Right lung (tissue), 5 donors: ENCODE results near the gene ELAVL1. TPM values are rescaled to one million over a fixed set of nuclear protein-coding genes. Genes with fewer than 3 reads are reported as not detected.
A peak's percentile ranks its signal among the peaks of the same experiment; 100 is the strongest.

Experiments used
- DNase-seq, 2 donors: peaks; one replicate each; pipeline ENCODE4 v3.0.0-alpha.2; 2013
- polyA plus RNA-seq, 5 donors: library from polyadenylated mRNA; unstranded; fragments of 120-200 nt; gene quantifications; one replicate each; pipeline versions ENCODE4 v1.2.1 to v1.2.3, GENCODE V29; 2013; ENCODE audit warnings: inconsistent platforms in 1 of 5, low replicate concordance in 1 of 5; ENCODE audit not compliant: insufficient read length in 5 of 5, insufficient read depth in 1 of 5

The ELAVL1 gene
- polyA plus RNA-seq, 5 donors: 61.2 to 70.9 (median 66.1) TPM

DNA sequence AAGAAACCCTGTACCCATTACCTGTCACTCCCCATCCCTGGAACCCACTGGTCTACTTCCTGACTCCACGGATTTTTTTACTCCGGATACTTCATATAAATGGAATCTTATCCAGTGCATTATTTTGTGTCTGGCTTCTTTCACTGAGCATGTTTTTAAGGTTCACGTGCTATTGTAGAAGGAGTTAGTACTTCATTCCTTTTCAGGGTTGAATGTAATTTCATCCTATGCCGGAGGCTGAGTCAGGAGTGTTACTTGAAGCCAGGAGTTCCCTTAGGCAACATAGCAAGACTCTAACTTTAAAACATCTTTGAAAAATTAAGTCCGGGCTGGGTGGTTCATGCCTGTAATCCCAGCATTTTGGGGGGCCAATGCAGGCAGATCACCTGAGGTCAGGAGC lies 17.9 kb upstream of the ELAVL1 start:
- no peak for DNase-seq

DNA sequence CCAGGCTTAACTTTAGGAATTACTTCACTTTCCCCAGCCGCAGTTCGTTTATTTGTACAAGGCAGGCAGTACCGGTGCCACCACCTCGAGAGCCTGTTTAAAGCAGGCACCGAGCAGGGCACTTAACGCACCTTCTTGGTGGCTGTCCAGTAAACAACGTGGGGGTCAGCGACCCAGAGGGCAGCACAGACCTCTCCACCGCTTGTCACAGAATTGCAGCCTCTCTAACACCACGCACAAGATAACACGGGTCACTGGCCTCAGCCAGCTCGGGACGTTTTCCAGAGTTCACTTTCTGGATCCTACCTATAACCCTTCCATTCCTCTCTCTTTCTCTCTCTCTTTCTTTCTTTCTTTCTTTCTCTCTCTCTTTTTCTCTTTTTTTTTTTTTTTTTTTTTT lies 16.8 kb upstream of the ELAVL1 start:
- DNase-seq: no peak

- DNase-seq: no peak
These were observed 15.9 kb upstream of the ELAVL1 start for GRCh38 chr19:8021374-8021773.

GRCh38 chr19:8020681-8021080 lies 15.2 kb upstream of the ELAVL1 start:
- no peak for DNase-seq

DNA sequence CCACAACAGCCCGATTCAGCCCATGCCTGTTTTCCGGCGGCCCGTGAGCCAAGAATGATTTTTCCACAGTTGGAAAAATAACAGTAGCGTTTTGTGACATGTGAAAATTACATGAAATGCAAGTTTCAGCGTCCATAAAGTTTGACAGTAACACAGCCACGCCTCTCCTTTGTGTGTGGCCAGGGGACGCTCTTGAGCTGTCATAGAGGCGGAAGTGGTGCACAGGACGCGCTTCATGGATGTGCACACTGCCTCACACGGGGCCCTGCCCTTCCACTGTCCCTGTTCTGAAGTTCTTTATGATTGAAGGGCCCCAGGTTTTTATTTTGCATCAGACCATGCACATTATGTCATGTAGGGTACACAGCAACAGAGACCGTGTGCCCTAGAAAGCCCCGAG lies 12.4 kb upstream of the ELAVL1 start:
- DNase-seq: no peak

DNA sequence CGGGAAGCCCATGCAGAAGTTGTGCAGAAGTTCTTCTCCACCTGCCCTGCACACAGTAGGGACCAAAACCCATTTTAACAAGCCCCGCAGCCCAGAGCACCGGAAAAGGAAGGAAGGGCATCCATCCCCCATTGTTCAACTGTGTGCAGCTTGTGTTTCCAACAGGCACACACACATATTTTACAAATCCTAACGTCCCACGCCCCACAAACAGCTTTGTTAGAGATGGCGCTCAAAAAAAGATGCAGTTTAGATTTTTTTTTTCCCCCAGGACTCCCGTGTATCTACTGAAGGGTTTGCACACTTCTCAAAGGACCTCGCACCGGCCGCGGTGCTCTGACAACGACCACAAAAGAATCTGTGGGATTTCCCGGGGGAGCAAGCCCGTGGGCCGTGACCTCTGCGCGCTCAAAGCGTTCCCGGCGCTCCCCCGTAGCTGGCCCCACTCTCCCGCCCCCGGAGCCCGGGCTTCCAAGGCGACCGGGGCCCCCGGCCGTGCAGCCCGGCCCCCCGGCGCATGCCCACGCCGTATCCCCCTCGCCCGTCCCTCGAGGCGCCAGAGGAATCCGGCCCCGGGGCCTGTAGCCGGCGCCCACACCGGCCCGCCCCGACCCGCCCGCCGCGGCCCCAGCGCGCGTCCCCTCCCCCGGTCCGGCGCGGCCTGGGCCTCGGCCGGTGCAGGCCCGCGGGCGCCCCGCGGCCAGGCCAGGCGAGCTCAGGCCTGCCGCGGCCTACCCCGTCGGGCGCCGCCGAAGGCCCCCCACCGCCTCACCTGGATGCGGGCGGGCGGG lies 523 bp downstream of the ELAVL1 start:
- no peak for DNase-seq

- no peak for DNase-seq
These were observed 1.4 kb downstream of the ELAVL1 start for GRCh38 chr19:8004001-8004400.

DNA sequence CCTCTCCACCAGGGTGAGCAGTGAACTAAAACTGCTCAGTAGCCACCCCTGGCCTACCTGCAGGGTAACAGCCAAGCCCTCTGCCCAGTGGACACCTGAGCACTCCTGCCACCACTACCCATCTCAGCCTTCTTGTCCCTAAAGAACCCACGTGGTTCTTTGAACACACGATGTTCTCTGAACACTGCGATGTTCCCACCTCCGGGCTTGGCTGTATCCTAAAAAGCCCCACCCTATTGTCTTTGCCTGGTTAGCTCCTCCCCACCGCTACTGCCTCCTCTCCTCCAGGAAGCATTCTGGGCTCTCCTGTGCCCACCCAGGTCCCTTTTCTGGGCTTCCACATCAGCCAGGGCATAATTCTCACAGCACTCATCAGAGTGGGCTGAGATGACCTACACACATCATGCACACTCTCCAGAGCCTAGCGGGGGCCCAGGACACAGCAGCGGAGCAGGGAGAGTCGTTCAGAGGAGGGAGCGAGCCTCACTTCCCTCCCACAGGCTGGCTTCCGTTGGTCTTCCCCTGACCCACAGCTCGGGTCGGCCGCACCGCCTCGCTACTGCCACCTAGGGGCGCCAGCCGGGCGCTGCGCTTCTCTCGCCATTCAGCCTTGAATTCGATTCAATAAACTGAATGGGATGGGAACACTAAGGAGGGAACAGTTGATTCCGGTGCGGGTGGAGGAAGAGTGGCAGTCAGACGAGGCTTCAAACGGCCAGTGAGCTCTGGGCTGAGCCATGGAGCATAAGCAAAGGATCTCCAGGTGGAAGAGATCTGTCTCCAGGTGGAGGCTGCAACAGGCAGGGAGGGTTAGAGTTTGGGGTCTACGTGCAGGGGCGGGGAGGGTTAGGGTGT lies 3.2 kb downstream of the ELAVL1 start:
- DNase-seq: peak; percentile 52 to 55

- no peak for DNase-seq
These were observed 3.8 kb downstream of the ELAVL1 start for GRCh38 chr19:8001651-8001994.

GRCh38 chr19:8000298-8001038 lies 5.0 kb downstream of the ELAVL1 start:
- no peak for DNase-seq

DNA sequence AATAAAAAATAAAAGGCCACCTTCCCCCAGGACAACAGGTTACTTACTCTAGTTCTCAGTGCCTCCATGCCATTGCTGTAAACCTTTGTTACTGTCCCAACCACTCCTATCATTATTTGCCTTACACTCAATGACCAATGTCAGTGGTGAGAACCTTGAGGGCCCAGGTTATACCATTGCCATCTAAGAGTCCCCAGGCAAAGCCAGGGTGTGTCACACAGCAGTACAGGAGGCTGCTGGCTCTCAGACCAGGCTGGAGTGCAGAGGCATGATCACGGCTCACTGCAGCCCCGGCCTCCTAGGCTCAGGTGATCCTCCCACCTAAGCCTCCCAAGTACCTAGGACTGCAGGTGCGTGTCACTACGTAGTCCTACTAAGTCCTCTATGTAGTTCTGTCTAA lies 6.1 kb downstream of the ELAVL1 start:
- no peak for DNase-seq

GRCh38 chr19:7997809-7998480 lies 7.5 kb downstream of the ELAVL1 start:
- no peak for DNase-seq

DNA sequence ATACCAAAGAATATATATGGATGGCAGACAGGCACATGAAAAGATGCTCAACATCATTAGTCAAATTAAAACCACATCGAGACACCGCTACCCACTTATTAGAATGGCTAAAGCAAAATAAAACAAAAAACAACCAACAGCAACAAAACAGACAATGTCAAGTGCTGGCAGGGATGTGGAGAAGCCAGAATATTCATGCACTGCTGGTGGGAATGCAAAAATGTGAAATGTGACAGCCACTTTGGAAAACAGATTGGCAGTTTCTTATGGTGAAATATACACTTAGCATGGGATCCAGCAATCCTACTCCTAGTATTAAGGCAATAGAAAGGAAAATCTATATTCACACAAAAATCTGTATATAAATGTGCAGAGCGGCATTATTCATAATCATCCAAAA lies 8.6 kb downstream of the ELAVL1 start:
- DNase-seq: no peak

GRCh38 chr19:7995810-7996158 lies 9.7 kb downstream of the ELAVL1 start:
- no peak for DNase-seq

- no peak for DNase-seq
These were observed 10.3 kb downstream of the ELAVL1 start for GRCh38 chr19:7994928-7995809.

- DNase-seq: no peak
These were observed 11.3 kb downstream of the ELAVL1 start for GRCh38 chr19:7994114-7994513.

DNA sequence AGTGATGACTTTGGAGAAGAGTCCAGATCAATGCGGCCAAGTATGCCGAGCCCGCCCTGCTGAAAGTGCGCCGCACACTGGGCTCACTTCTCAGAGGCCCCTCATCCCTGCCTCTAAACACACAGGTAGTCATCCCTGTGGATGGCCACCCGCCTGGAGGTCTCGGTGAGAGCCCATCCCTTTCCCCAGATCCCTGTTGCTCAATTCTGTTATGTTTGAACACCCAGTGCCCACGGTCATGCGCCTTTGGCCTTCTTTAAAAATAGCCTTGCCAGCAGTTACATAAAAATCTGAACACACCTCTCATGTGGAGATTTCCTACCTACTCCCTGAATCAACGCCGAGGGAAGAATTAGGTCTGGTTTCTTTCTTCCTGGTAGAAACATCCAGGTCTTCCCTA lies 11.9 kb downstream of the ELAVL1 start:
- no peak for DNase-seq

DNA sequence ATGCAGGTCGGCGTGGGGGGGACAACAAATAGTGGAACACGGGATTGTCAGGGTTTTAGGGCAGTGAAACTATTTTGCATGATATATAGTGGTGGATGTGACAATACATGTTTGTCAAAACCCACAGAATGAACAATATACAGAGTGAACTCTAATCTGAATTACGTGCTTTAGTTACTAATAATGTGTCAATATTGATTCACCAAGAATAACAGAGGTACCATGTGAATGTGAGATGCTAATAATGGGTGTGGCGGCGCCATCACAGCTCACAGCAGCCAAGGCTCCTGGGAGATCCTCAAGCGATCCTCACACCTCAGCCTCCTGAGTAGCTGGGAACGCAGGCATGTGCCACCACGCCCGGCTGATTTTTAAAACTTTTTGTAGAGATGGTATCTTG lies 12.9 kb downstream of the ELAVL1 start:
- DNase-seq: no peak

- no peak for DNase-seq
These were observed 16.3 kb downstream of the ELAVL1 start for GRCh38 chr19:7989071-7989575.

DNA sequence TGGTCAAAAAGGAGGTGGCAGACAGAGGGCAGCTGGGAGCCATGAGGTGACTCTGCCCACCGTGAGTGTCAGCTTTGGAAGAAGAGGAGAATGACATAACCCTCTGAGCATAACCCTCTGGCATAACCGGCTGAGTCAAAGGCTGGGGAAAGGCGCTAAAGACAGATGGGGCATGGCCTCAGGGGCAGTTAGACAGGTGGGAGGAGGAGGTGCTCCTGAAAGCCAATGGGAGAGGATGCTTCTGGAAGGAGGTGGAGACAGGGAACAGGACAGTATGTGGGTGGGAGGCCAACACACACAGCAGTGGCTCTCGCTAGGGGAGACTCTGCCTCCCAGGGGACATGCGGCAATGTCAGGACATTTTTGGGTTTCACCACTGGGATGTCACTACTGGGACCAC lies 17.1 kb downstream of the ELAVL1 start:
- DNase-seq: no peak
